HG02973 (cell line): ENCODE results near the gene L3HYPDH.
"Not testable (repeated sequence)": the region's sequence is repeated elsewhere in the genome, so short reads cannot be mapped to it uniquely, and the experiment has no call there.

Experiments
- ATAC-seq: cut with Tn5 transposase; IDR thresholded peaks from one replicate; pipeline ENCODE4 v1.9.1; 2021; ENCODE audit warnings: moderate library complexity; ENCODE audit not compliant: unreplicated experiment

L3HYPDH gene

GRCh38 chr14:59480166-59480565 lies 4.0 kb downstream of the L3HYPDH start:
- no peak for ATAC-seq

DNA sequence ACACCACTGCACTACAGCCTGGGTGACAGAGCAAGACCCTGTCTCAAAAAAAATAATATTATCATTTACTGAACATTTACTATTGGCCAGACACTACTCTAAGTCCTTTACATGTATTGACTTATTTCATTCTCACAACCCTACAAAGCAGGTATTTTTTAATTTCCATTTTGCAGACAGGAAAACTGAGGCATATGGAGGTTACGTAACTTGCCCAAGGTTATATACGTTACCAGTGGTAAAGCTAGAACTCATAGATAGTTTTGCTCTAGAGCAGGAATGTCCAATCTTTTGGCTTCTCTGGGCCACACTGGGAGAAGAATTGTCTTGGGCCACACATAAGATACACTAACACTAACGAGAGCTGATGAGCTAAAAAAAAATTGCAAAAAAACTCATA lies 5.7 kb downstream of the L3HYPDH start:
- ATAC-seq, result no peak

DNA sequence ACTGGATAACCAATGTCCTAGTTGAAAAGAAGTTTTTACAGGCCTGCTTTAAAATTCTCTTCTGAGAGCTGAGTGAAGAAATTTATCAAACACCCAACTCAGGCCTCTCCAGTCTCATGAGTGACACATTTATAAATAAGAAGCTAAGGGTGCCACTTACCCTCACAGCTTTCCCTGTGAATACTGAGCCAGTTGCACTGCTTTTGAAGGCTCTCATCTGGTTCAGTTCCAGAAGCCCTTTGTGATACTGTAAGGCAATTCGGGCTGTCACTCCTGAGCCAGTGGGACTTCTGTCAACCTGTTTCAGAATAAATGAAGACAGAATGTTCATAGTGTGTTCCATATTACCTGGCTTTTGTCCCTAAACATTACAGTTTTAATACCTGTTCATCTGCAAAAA lies 8.5 kb downstream of the L3HYPDH start:
- ATAC-seq, result no peak

DNA sequence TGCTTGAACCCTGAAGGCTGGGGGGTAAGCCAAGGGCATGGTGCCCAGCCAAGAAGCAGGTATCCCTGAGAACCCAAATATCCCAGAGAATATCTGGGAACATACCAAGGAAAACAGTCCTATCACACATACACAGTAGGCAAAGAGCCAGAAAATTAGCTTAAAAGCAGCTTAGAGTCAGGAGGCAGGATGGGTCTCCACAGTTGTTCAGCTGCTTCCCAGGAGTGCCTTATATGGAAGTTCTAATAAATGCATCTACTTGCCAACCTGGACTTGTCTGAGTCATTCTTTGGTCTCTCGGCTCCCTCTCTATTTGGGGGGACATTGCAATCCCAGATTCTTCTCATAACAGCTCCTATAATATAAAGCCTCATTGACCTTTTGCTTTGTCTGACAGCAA lies 10.0 kb downstream of the L3HYPDH start:
- no peak for ATAC-seq

DNA sequence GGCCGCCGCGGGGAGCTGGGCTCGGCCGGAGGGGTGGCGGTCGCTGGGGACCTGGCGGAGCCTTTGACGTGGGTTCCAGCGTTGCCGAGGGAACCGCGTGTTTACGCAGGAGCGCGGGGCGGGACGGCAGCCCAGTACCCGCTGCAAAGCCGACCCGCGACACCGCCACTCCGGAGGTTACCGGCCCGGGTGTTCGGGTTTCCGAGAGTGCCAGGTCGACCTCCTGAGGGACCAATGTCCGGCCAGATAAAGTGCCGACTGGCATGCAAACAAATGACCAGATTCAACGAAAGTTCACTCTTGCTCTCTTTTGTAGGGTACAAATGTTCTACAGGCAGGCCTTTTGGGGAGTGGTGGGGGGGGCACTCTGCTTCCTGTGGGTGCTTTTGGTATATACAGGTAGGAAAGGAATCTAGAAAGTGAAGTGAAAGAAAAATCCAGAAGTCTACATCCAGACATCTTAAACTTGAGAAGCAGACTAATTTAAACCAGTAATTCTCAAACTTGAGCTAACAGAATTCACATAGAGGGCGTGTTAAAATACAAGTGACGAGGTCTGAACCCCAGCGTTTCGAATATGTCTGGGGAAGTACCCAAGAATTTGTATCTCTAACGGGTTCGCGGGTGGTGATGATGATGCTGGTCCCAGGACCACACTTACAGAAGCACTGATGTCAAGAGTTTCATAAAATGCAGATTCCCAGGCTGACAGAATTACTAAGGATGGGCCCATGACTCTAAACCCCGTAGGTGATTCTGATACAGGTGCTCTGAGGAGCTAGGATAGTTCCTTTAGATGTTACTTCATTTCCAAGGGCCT lies 18.7 kb downstream of the L3HYPDH start, which contains the start of gene GPR135:
Gene GPR135, minus strand, starts transcription at position 65 of the 820 bp plus-strand sequence. CDS start 154 bp downstream, outside the sequence.
- ATAC-seq, result peak; percentile 28

GRCh38 chr14:59464486-59465315 lies 19.5 kb downstream of the L3HYPDH start:
- ATAC-seq, result peak; percentile 64

- peak; percentile 14 for ATAC-seq
Measured at GRCh38 chr14:59463787-59464485, 20.3 kb downstream of the L3HYPDH start.

DNA sequence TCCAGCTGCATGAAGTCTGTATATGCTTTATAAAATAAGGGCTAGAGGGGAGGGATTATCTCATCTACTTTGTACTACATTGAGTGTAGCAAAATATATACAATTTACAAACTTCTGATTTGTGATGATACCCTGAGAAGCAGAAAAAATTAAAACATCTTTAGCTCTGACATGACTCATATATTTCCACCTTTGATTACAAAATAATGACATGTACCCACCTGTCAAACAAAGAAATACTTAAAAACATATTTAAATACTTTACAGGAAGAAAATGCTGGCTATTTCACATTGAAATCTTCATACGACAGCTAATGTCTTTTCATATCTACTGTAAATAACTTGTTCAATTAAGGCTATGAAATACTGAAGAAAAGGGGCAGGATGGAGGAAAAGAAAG lies 22.3 kb downstream of the L3HYPDH start:
- ATAC-seq, result no peak

DNA sequence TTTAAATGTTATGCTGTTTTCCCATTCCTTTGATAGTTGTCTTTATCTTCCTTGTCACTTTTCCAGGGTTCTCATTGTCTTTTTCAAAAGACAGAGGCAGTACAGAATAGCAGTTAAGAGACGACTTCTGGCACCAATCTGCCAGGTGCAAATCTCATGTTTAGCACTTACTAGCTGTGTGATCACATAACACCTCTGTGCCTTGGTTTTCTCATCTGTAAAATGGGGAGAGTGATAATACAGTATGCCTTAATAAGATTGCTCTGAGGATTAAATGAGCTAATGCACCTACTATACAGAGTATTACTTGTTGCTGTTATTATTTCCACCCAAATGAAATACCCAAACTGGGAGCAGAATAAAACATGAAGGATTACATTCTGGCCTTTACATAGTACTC lies 23.8 kb downstream of the L3HYPDH start:
- no peak for ATAC-seq

DNA sequence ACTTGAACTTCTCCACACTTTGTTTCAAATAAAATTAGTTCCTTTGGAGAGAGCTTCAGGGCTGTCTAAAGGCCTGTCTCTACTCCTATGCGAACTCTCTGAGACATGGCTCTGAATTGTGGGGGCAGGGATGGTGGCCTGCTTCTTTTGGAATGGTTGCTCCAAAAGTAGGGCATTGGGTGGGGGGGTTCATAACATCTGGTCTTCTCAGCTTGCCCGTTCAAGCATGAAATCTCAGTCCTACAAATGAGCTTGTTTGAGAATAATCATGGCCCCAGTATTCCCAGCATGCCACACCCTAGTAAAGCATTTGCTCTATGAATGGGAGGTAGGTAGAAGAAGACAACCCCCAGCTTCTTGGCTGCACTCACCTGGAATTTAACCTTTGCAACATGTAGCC lies 25.7 kb downstream of the L3HYPDH start:
- no peak for ATAC-seq

DNA sequence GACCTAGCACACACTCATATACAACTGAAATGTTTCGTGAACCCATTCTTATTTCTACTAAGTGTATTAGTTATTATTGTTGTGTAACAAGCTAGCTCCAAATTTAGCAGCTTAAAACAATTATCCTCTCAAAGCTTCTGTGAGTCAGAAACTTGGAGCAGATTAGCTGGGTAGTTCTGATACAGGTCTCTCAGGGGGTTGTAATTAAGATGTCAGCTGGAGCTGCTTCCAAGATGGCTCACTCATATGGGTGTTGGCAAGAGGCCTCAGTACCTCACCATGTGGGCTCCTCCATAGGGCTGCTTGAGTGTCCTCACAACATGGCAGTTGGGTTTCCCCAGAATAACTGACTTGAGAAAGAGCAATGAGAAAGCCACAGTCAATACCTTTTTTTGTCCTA lies 28.8 kb downstream of the L3HYPDH start:
- ATAC-seq, result no peak

DNA sequence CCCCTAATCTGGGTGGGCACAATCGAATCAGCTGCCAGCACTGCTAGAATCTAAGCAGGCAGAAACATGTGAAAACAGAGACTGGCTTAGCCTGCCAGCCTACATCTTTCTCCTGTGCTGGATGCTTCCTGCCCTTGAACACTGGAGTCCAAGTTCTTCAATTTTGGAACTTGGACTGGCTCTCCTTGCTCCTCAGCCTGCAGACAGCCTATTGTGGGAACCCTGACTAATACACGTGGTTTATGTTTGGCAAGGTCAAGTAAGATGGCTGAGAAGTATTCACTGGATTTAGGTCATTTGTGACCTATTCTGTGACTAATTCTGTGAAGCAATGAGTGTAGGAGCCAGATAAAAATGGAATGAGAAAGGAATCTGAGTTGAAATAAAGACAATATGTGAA lies 30.1 kb downstream of the L3HYPDH start:
- no peak for ATAC-seq

DNA sequence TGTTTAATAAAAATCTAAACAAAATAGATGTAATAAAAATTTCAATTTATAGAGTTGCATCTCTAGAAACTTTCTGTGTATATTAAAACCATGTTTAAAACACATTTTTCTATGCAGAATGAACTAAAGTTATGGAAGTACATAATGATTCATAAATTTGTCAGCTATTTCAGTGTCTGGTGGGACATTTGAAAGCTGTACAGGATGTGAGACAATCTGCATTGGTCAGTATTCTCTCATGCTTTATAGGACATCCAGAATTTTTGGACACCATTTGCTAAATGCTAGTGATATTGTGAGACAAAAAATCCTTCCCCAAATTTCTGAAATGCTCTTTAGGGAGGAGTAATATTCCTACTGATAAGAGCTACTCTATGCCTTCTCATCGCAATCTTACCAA lies 32.4 kb downstream of the L3HYPDH start:
- ATAC-seq, result no peak

DNA sequence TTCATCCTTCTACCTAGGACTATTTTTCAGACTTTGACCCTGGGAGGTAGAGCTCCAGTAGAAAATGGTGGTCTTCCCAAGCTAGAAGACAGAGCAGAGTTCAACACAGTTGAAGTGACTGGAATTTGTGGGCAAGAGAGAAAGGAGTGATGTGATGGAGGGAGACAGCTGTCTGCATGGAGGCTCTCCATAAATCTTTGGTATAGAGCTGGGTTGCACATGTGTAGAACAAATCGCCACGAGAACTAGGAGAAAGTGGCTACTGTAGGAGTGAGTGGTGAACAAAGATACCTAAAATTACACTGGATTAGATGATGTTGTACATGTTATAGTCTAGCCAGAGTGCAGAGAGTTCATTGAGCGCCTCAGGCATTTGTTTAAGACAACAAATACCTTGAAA lies 33.5 kb downstream of the L3HYPDH start:
- ATAC-seq, result no peak

DNA sequence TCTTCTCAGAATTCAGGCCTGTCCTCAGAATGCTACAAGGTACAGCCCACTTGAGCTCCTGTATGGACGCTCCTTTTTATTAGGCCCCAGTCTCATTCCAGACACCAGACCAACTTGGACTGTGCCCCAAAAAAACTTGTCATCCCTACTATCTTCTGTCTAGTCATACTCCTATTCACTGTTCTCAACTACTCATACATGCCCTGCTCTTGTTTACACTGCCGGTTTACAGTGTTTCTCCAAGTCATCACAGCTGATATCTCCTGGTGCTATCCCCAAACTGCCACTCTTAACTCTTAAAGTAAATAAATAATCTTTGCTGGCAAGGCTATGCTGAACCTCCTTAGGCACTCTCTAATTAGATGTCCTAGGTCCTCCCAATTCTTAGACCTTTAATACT lies 35.5 kb downstream of the L3HYPDH start:
- ATAC-seq, result not testable (repeated sequence)

GRCh38 chr14:59439256-59439965 lies 44.8 kb downstream of the L3HYPDH start:
- no peak for ATAC-seq

- no peak for ATAC-seq
Measured at GRCh38 chr14:59438195-59438647, 46.0 kb downstream of the L3HYPDH start.

GRCh38 chr14:59435987-59436386 lies 48.2 kb downstream of the L3HYPDH start:
- ATAC-seq, result no peak

GRCh38 chr14:59435101-59435500 lies 49.1 kb downstream of the L3HYPDH start:
- no peak for ATAC-seq

- no peak for ATAC-seq
Measured at GRCh38 chr14:59429790-59430189, 54.4 kb downstream of the L3HYPDH start.

DNA sequence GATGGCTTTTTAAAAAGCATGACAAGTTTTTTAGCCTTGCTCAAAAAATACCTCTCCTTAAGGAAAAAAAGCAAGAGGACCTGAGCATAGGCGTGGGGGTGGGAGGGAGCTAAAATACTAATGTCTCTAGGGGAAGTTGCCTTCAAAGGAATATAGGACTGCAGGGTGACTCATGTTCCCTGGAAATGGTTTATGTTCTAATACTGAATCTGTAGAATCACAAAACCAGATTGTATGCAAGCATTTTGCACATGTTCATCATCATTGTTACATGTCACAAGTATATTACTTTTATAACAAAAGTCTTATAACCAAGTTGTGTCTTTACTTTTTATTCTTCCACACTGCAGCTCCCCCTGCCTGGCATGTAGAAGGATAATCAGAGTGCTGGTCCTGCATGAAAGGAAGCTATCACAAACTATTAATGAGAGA lies 55.6 kb downstream of the L3HYPDH start:
- no peak for ATAC-seq
